HG02623 (cell line): Measurements from ENCODE around the gene FCHO1.

Source experiments
- ATAC-seq: cut with Tn5 transposase; IDR thresholded peaks from one replicate; pipeline ENCODE4 v1.9.1; 2021; ENCODE audit warnings: moderate library complexity; ENCODE audit not compliant: unreplicated experiment

Gene FCHO1

DNA sequence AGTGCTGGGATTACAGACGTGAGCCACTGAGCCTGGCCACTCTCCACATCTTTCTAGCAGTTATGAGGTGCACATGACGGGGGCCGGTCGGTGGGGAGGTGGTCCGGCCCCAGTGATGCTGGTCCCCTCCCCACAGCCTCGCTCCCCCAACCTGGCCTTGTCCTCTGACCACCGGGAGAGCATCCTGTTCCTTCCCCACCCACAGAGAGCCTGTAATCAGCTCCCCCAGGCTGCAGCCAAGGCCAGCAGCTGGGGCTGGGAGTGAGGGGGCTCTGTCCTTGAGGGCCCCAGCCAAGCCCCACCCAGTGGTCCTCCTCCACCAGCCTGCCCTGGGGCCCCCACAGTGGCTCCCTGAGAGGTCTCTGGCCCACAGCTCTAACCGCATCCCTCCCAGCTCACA is 73.1 kb downstream of the FCHO1 start:
- ATAC-seq = no peak

DNA sequence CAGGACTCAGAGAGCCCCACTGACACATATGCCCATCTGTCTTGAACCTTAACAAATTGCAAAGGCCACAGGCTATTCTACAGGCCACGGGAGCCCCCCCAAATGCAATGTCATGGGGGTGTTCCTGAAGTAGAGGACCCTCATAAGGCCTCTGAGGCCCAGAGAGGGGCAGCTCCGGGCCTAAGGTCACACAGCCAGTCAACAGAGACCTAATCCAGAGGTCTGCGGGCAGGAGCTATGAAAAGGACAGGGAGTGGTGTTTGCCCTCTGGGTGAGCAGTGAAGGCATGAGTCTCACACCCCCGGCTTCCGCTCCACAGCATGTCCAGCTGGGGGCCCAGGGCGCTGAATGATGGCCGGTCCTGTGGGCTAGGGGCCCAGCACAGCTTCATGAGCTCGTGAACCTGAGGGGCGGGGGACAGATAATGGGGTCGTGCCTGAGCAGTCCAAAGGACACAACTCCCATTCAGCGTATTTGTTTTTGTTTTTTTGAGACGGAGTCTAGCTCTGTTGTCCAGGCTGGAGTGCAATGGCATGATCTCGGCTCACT is 75.3 kb downstream of the FCHO1 start:
- ATAC-seq = no peak

DNA sequence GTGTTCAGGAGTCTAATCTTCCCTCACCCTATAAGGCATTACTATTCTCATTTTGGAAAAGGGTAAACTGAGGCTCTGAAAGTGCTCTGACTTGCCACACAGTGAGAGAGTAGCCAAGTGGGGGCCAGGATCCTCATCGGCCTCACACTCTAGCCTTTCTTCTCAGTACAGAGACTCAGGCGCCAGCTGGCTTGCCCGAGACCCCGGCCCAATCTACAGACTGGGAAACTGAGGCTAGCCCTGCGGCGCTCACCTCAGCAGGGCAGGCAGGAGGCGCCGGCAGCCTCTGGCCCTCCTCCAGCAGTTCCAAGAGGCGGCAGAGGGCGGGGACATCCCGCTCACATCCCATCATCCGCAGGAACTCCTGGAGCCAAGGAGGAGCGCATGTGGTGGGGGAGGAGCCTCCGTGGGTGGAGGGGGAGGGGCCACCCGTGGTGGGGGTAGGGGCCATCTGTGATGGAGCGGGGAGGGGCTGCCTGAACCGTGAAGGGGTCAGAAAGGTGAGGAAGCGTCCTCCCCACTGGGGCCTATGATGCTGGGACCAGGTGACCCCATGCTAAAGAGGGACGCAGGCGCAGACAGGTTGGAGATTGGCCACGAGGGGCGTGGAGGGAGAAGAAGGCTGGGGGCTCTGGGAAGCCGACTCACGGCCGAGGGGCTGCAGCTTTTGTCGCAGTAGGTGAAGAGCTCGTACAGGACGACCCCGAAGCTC is 78.7 kb downstream of the FCHO1 start:
- no peak for ATAC-seq

DNA sequence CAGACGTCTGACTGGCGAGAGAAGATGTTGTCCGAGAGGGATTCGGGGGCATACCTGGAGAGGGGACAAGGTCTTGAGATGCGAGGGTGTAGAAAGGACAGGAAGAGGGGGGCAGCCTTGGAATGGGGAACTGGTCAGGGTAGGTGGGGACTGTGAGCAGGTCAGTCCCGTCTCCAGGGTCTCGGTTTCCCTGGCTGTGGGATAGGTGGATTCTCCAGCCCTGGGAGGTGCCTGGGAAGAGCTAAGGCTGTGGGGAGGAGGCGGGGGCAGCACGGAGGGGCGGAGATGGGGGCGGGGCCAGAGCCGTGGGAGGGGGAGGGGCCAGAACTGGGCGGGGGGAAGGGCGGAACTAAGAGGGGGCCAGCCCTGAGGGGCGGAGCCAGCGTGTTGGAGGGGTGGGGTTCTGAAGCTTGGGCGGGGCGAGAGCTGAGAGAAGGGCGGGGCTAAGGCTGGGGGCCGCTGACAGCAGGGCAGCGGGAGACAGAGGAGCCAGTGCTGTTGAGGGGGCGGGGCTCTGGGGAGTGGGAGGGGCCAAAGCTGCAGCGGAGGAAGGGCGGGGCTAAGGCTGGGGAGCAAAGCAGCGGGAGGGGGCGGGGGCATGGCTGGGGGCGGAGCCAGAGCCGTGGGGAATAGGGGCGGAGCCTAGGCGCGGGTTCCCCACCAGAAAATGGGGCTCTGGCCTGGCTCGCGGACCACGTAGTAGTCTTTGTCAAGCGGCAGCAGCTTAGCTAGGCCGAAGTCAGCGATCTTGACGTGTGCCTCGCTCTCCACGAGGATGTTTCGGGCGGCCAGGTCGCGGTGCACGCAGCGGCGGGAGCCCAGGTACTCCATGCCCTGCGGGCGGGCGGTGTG is 79.5 kb downstream of the FCHO1 start:
- ATAC-seq = no peak

DNA sequence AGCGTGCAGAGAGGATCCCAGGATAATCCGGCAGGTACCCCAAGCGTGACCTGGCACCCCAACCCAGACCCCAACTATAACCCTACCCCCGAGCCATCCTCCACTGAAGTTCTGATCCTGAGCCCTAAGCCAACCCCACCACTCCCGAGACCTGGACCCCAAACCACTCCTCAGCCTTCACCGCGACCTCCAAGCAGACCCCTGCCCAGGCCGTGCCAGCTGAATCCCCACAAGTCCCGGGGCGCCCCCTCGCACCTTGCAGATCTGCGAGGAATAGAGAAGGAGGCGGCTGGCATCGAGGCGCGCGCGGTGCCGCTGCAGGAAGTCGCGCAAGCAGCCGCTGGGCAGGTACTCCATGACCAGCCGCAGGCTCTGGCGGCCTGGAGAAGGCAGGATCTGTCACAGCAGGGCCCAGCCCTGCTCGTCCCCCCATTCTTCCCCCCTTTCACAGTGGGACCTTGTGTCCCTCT is 80.2 kb downstream of the FCHO1 start:
- no peak for ATAC-seq

DNA sequence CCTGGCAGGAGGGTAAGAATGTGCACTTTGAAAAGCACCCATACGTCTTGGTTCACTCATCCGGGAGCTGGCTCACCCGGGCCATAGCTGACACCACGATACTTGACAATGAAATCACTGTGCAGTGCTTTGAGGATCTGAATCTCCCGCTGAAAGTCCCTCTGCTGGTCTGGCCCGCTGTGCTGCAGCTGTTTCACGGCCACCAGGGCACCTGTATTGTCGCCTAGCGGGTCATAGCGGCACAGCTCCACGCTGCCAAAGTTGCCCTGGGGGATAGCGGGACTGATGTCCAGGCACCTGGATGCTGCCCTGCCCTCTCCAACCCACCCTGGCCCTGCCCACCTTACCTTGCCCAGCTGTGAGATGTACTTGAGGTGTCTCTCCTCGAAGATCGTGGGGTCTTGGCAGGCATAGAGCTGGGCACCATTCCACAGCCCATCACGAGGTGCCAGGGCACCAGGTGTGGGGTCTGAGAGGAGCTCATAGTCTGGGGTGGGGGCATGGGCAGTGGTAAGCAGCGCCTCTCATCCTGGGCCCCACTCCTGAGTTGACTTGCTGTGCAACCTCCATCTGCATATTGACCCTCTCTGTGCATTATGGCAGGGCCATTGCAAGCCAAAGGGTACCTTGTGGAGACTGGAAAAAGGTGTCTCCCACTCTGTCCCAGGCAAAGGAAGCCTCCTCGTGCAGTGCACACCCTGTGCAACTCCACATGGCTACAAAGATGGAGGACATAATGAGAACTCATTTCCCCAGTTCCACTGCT is 81.3 kb downstream of the FCHO1 start:
- no peak for ATAC-seq

DNA sequence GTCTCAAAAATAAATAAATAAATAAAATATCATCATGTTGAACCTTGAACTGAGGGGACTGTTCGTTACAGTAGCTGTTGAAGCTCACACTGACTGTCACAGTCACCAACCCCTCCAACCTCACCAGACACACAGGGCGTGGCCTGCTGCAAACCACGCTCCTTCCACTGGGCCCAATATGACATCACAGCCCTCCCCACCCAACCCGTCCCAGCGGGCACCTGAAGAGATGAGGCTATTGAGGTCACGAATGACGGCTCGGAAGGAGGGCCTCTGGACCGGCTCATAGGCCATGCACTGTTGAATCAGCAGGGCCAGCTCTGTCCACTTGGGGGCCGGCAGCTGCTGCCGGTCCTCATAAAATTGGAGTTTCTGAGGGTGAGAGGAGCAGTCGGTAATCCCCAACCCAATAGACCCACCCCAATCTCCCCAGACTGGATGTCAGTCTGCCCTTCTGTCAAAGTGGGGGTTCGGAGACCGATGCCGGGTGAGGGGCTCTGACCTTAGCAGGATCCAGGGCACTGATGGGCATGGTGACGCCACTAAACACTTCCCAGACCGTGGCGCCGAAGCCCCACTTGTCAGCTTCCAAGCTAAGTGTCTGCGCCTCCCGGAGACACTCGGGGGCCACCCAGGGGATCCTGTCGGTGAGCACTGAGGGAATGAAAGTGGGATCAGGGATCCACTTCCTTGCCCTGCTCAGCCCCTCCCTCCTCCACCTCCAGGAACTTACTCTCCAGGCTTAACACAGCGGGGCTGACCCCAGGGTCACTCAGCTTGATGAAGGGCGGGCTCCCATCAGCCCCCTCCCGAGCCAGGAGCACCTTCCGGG is 83.3 kb downstream of the FCHO1 start:
- no peak for ATAC-seq

DNA sequence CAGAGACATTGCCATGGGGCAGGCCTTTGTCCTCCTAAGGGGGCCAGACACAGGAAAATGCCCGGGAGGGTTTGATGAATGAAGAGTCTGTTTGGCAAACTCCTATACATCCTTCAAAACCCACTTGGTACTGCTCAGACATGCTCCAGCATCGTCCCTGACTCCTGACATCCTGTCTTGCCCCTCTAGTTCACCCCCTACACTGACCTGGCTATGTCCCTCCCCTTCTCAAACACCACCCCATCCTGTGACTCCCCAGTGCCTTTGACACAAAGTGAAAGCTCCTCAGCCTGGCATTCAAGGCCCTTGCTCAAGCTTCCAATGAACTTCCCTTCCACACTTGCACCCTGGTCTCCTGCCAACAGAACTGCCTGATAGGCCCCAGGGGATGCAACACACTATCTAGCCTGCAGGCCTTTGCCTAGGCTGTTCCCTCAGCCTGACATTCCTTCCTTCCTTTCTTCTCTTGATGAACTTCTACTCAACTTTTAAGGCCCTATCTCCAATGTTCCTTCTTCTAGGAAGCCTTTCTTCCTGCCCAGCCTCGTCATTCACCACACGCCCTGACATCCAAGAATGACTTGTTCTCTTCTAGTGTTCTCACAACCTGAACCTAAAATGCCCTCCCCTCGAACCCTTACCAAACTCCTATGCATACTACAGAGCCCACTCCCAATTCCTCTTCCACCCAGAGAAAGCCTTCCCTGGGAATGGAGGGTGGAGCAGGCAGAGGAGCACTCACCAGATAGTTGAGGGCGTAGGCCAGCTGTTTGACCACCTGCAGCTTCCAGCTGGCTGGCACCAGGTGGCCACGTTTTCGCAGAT is 84.1 kb downstream of the FCHO1 start:
- no peak for ATAC-seq

DNA sequence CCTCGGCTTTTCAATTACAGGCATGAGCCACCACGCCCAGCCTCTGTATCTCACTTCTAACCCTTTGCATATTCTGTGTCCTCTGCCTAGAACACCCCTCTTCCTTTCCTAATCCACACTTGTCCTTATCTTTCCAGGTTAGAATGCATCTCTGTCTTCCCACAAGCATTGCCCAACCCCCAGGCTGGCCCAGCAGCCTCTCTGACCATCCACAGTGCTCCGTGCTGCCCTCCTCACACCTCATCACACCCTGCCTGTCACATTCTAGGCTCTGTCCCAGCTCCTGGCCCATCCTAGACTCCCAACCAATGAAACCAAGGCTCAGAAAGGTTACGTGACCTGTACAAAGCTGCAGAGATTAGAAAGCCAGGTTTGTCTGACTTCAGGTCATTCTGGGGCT is 85.3 kb downstream of the FCHO1 start:
- ATAC-seq = no peak

DNA sequence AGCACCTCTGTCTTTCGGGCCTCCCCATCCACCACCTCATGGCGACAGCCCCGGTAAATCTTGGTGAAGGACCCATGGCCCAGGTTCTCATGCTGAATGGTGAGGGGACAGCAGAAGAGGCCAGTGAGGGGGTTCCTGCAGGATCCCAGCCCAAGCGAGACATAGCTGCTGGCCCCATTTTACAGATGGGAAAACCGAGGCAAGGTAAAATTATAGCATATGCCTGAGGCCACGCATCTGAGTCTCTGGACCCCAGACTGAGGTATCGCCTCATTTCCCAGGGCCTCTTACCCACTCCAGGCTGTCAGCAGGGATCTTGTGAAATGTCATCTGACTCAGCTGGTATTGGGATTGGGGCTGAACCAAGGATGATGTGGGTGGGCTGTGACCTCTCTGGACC is 86.7 kb downstream of the FCHO1 start:
- ATAC-seq = no peak
